Upper lobe of left lung (tissue), 6 donors: ENCODE data around the gene TLCD5. TPM values are rescaled to one million over a fixed set of nuclear protein-coding genes. Genes with fewer than 3 reads are reported as not detected.

ENCODE experiments used
- ATAC-seq, 2 donors: fragments of 200-7000 bp; cut with Tn5 transposase; one replicate each; pipeline ENCODE4 v1.9.1; 2022; ENCODE audit warnings: mild to moderate bottlenecking in 2 of 2, moderate library complexity in 2 of 2; ENCODE audit not compliant: low FRiP score in 2 of 2
- DNase-seq, 2 donors: peaks; one replicate each; pipeline ENCODE4 v3.0.0-alpha.2; 2019 to 2020
- H3K27ac ChIP-seq, 4 donors: fragments of 200-600 bp; sonication (generic); one replicate each; pipeline ENCODE4 v1.5.1; 2016 to 2019
- H3K27me3 ChIP-seq, 4 donors: fragments of 200-600 bp; sonication (generic); one replicate each; pipeline ENCODE4 v1.5.1; 2017 to 2019
- H3K36me3 ChIP-seq, 4 donors: fragments of 200-600 bp; sonication (generic); one replicate each; pipeline ENCODE4 v1.5.1; 2016 to 2019
- H3K4me1 ChIP-seq, 4 donors: fragments of 200-600 bp; sonication (generic); one replicate each; pipeline ENCODE4 v1.5.1; 2018 to 2019
- H3K4me3 ChIP-seq, 4 donors: fragments of 200-600 bp; sonication (generic); one replicate each; pipeline ENCODE4 v1.5.1; 2017 to 2019; ENCODE audit warnings: mild to moderate bottlenecking in 2 of 4, moderate library complexity in 1 of 4
- H3K9me3 ChIP-seq, 4 donors: fragments of 200-600 bp; sonication (generic); one replicate each; pipeline ENCODE4 v1.5.1; 2018 to 2019
- EP300 ChIP-seq, 4 donors: sonication (generic); formaldehyde crosslinking; IDR thresholded peaks; one replicate each; pipeline ENCODE4 v1.5.1; 2017; ENCODE audit warnings: antibody characterized with exemption in 4 of 4, control low read depth in 2 of 4
- POLR2A ChIP-seq, 4 donors: fragments of 450-650 bp; IDR thresholded peaks; one replicate each; pipeline ENCODE4 v1.5.1; 2016 to 2017; ENCODE audit warnings: antibody characterized with exemption in 4 of 4, mild to moderate bottlenecking in 2 of 4
- POLR2AphosphoS5 ChIP-seq, 2 donors: sonication (generic); formaldehyde crosslinking; IDR thresholded peaks; one replicate each; pipeline ENCODE4 v1.5.1; 2017; ENCODE audit warnings: antibody characterized with exemption in 2 of 2
- WGBS, 2 donors: methylation state at CpG; one replicate each; pipeline ENCODE4 v1.1.5; 2017 to 2018; 5-methylcytosine and 5-hydroxymethylcytosine counted together
- total RNA-seq, 6 donors: library from RNA; depleted of rRNA in 4 of 6; stranded (reverse); fragments of >200 nt in 4 of 6; gene quantifications; one replicate each; pipeline versions ENCODE4 v1.1.0 to v1.2.1, GENCODE V29; 2016 to 2021
- TF ChIP-seq, protein P1 (sequence below), 6 experiments: fragments of 450-650 bp in 4 of 6; fragments of 200-600 bp in 2 of 6; sonication (generic) in 2 of 6; IDR thresholded peaks; one replicate each; pipeline ENCODE4 v1.5.1; 2016 to 2019; ENCODE audit warnings: antibody characterized with exemption in 6 of 6
- donor health status: DM: no; HTN: no; CAD: no; lungs with moderate emphysema.
- donor health status: DM: no; HTN: yes; CAD: no; lungs with severe emphysema.

The TLCD5 gene
- total RNA-seq, 6 donors from 2014 or later, result 1.2 to 5.4 (median 3.1) TPM

DNA sequence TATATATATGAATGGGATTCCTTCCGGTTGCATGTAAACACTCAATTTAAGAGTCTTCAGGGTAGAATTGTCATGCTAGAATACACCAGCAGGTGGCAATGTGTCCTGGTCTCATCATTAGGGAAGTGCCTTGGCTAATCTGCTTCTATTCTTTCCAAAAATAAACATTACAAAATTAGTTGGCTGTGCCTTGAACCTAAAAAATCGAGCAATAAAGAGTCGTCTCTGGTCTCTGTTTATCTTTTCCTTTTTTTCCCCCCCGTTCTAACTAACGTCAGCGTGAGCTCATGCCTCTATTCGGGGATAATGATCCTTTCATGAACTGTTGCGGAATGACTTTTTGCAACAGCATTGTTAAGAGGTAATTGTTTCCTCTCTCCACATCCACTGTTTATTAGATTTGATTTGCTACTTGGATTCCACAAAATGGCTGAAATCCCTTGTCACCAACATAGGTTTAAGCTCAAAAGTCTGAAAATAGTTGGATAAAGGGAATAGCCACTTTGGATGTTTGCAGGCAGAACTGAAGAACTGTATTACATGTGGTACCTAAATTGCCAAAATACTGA lies 9.9 kb downstream of the TLCD5 start:
- peak in 1 of 2 donors; percentile 56 for DNase-seq
- H3K27ac ChIP-seq, result peak overlapping the region; percentile 94 to 99 (median 98)
- H3K4me3 ChIP-seq, result peak overlapping the region; percentile 21 to 87 (median 73)
- TF ChIP-seq POLR2AphosphoS5 (IDR thresholded peaks at IDR 0.05), result peak; percentile 37 to 81
- peak in 2 of 4 donors; percentile 51 to 74 for TF ChIP-seq EP300 (IDR thresholded peaks at IDR 0.05)
- TF ChIP-seq POLR2A (IDR thresholded peaks at IDR 0.05), result peak in 1 of 4 donors; percentile 16
- TF ChIP-seq, protein P1, sequence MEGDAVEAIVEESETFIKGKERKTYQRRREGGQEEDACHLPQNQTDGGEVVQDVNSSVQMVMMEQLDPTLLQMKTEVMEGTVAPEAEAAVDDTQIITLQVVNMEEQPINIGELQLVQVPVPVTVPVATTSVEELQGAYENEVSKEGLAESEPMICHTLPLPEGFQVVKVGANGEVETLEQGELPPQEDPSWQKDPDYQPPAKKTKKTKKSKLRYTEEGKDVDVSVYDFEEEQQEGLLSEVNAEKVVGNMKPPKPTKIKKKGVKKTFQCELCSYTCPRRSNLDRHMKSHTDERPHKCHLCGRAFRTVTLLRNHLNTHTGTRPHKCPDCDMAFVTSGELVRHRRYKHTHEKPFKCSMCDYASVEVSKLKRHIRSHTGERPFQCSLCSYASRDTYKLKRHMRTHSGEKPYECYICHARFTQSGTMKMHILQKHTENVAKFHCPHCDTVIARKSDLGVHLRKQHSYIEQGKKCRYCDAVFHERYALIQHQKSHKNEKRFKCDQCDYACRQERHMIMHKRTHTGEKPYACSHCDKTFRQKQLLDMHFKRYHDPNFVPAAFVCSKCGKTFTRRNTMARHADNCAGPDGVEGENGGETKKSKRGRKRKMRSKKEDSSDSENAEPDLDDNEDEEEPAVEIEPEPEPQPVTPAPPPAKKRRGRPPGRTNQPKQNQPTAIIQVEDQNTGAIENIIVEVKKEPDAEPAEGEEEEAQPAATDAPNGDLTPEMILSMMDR (IDR thresholded peaks at IDR 0.05), result peak; percentile 45 to 77 (median 66)
- whole genome bisulfite sequencing, 2 donors, result 1 to 6% methylated on average over 8 of the region's 8 CpGs
- peaks cover 8 to 44% (median 16%) of the 10 kb centered on the region in 4 donors for H3K4me1 ChIP-seq
- peak; percentile 62 to 76 for ATAC-seq
- no peaks in the 10 kb centered on the region for H3K9me3 ChIP-seq
- H3K27me3 ChIP-seq, result no peaks in the 10 kb centered on the region
- peaks cover 0 to 11% (median 2%) of the 10 kb centered on the region in 4 donors for H3K36me3 ChIP-seq

DNA sequence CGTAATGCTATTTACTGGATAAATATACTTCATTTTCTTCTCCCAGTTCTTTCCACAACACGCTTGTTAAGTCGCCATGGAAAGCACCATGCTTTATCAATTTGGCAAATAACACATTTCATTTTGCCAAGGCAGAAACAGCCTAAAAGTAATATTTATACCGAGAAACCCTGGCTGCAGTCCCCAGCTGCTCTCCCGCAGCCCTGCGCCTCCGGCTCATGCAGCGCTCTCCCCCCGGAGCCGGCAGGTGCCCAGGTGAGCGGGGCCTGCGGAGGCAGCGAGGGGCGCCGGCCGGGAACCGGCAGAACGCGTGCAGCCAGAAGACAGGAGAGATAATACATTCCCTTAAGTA lies 10.4 kb downstream of the TLCD5 start:
- Histone ChIP-seq H3K9me3 (no peaks in the 10 kb centered on the region), H3K4me3 (peak overlapping the region; percentile 21 to 87 (median 73)), H3K27ac (peak overlapping the region; percentile 94 to 99 (median 98)), H3K36me3 (peaks cover 0 to 5% (median 0%) of the 10 kb centered on the region in 4 donors), H3K4me1 (peaks cover 14 to 49% (median 20%) of the 10 kb centered on the region in 4 donors), H3K27me3 (no peaks in the 10 kb centered on the region)
- WGBS, 2 donors, result 0 to 1% methylated on average over 14 to 18 of the region's 19 CpGs
- DNase-seq (peak; percentile 30 to 89), ATAC-seq (peak; percentile 3 to 32)
- TF ChIP-seq POLR2AphosphoS5 (IDR thresholded peaks at IDR 0.05) (no peak), POLR2A (IDR thresholded peaks at IDR 0.05) (no peak), EP300 (IDR thresholded peaks at IDR 0.05) (no peak)
- TF ChIP-seq, protein P1 (IDR thresholded peaks at IDR 0.05), result no peak

DNA sequence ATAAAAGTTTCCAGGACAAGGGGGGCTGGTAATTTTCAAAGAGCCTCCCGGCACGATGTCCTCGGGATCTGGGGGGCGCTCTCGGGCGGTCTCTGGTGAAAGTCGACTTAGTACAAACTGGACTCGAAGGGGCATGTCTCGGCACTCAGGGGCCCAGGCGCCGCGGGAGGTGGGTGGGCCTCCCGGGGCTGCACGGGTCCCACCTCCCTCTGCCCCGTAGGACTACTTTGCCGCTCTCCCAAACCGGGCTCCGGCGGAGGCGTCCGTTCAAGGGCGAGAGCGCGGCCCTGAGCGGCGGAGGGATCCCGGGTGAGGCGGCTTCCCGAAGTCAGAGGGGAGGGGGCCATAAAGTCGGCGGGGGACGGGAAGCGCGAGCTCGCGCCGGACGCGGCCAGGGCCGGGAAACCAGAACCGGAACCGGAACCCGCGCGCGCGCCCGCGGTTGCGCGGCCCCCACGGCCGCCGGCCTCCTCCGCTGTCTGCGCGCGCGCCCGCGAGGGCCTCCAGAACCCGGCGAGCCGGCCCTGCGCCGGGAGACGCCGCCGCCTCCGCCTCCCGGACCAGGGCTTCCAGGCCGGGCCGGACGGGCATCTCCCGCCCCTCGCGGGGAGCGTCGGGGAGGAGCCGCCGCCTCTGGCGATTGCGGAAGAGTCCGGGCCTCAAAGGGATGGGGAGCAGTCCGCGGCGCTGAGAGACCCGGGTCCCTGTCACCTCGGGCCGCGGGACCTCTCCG lies 11.0 kb downstream of the TLCD5 start, which contains the start of gene ARHGEF12:
TSS of gene ARHGEF12 (plus strand) at position 506 of the 733 bp plus-strand sequence. CDS start 831 bp downstream, outside the sequence.
- H3K27ac ChIP-seq, result peak within 1 kb of the TSS; percentile 94 to 99 (median 98)
- ATAC-seq (peak; percentile 92 to 93), DNase-seq (peak; percentile 93 to 99)
- peaks cover 0 to under 1% (median 0%) of the 10 kb centered on the region in 4 donors for H3K36me3 ChIP-seq
- H3K4me3 ChIP-seq, result peak within 1 kb of the TSS; percentile 68 to 87 (median 82)
- H3K9me3 ChIP-seq, result no peaks in the 10 kb centered on the region
- 0% methylated on average over 6 to 30 of the region's 92 CpGs for WGBS, 2 donors
- no peaks in the 10 kb centered on the region for H3K27me3 ChIP-seq
- TF ChIP-seq, protein P1 (IDR thresholded peaks at IDR 0.05), result no peak
- TF ChIP-seq POLR2A (IDR thresholded peaks at IDR 0.05) (peak in 3 of 4 donors; percentile 68 to 82 (median 70)), POLR2AphosphoS5 (IDR thresholded peaks at IDR 0.05) (peak in 1 of 2 donors; percentile 66), EP300 (IDR thresholded peaks at IDR 0.05) (peak in 1 of 4 donors; percentile 64)
- peaks cover 17 to 49% (median 22%) of the 10 kb centered on the region in 4 donors for H3K4me1 ChIP-seq

- no peaks in the 10 kb centered on the region for H3K36me3 ChIP-seq
- TF ChIP-seq POLR2AphosphoS5 (IDR thresholded peaks at IDR 0.05) (no peak), EP300 (IDR thresholded peaks at IDR 0.05) (no peak), POLR2A (IDR thresholded peaks at IDR 0.05) (peak in 2 of 4 donors; percentile 9 to 21)
- TF ChIP-seq, protein P1 (IDR thresholded peaks at IDR 0.05), result no peak
- ATAC-seq (peak; percentile 60 to 67), DNase-seq (peak; percentile 34 to 92)
- WGBS, 2 donors, result 1% methylated on average over 37 of the region's 56 CpGs
- no peaks in the 10 kb centered on the region for H3K27me3 ChIP-seq
- peaks cover 21 to 48% (median 25%) of the 10 kb centered on the region in 4 donors for H3K4me1 ChIP-seq
- peak overlapping the region; percentile 68 to 87 (median 82) for H3K4me3 ChIP-seq
- peak overlapping the region; percentile 94 to 99 (median 98) for H3K27ac ChIP-seq
- no peaks in the 10 kb centered on the region for H3K9me3 ChIP-seq
Measured at GRCh38 chr11:120336641-120337354, 11.7 kb downstream of the TLCD5 start.
